HCT116 (cell line): ENCODE measurements around the gene LMOD1. TPM values are rescaled to one million over a fixed set of nuclear protein-coding genes. Genes with fewer than 3 reads are reported as not detected.

Experiments used
- ATAC-seq: fragments of 200-7000 bp; cut with Tn5 transposase; 2 replicates; pipeline ENCODE4 v1.9.1; 2020; ENCODE audit warnings: mild to moderate bottlenecking, moderate library complexity
- BruUV-seq: library from RNA; stranded (reverse); fragments of 400-500 nt; replicated peaks from 2 replicates; lab custom pipeline; 2021; lab: Mats Ljungman, UMichigan
- CTCF ChIA-PET: fragments of 300-600 bp; sonication (Branson Sonifier 250); formaldehyde crosslinking; loops from one replicate; lab custom pipeline; 2021; ENCODE audit warnings: antibody characterized with exemption; lab: Charles Lee
- POLR2A ChIA-PET: fragments of 300-600, 350-600 bp; sonication (Branson Sonifier 250); formaldehyde crosslinking; loops from one replicate; lab custom pipeline; 2021; ENCODE audit warnings: antibody characterized with exemption; lab: Charles Lee
- RAD21 ChIA-PET, 2 experiments: fragments of 300-600 bp; sonication (Branson Sonifier 250); formaldehyde crosslinking; loops; one replicate each; lab custom pipeline; 2023; ENCODE audit warnings: low total read pairs in 2 of 2; ENCODE audit not compliant: uncharacterized antibody in 2 of 2, unreplicated experiment in 2 of 2, low non-redundant PET in 1 of 2; lab: Charles Lee
- DNase-seq: peaks from one replicate; pipeline ENCODE4 v3.0.0-alpha.2; 2010; ENCODE audit warnings: low read depth, low spot score
- H2AFZ ChIP-seq: fragments of 200-600 bp; shearing (Covaris generic), sonication (generic); 2 replicates; pipeline ENCODE4 v1.6.1; 2017; ENCODE audit warnings: low read depth, mixed run types, mixed read lengths, antibody characterized with exemption, low read length; ENCODE audit not compliant: poor library complexity, severe bottlenecking
- H3K27ac ChIP-seq: 2 replicates; pipeline ENCODE4 v1.5.1; 2012; ENCODE audit warnings: low read depth, low read length
- H3K27me3 ChIP-seq: fragments of 200-600 bp; sonication (generic); 2 replicates; pipeline ENCODE4 v1.6.1; 2016; ENCODE audit warnings: mixed run types, low read length, mixed read lengths; ENCODE audit not compliant: insufficient read depth
- H3K36me3 ChIP-seq, 2 experiments: fragments of 200-500 bp in 1 of 2; fragments of 200-600 bp in 1 of 2; sonication (Bioruptor generic) in 1 of 2; sonication (generic) in 1 of 2; 2 replicates each; pipeline versions ENCODE4 v1.5.1 to v1.6.1; 2014 to 2016; ENCODE audit warnings: low read length in 2 of 2, inconsistent platforms in 1 of 2, mixed read lengths in 1 of 2, mixed run types in 1 of 2; ENCODE audit not compliant: insufficient read depth in 2 of 2, control insufficient read depth in 1 of 2
- H3K4me1 ChIP-seq, 2 experiments: fragments of 200-600 bp in 1 of 2; sonication (generic) in 1 of 2; 2 replicates each; pipeline versions ENCODE4 v1.5.1 to v1.6.1; 2012 to 2017; ENCODE audit warnings: low read length in 2 of 2, inconsistent platforms in 1 of 2, mild to moderate bottlenecking in 1 of 2, mixed read lengths in 1 of 2, mixed run types in 1 of 2, moderate library complexity in 1 of 2; ENCODE audit not compliant: insufficient read depth in 2 of 2, control insufficient read depth in 1 of 2
- H3K4me2 ChIP-seq: fragments of 200-600 bp; sonication (generic); 2 replicates; pipeline ENCODE4 v1.6.1; 2017; ENCODE audit warnings: mixed run types, low read length, mixed read lengths
- H3K4me3 ChIP-seq, 2 experiments: fragments of 200-600 bp in 1 of 2; sonication (generic) in 1 of 2; replicated peaks in 1 of 2; 2 replicates each; pipeline ENCODE4 v1.5.1; 2011 to 2016; ENCODE audit warnings: low read length in 2 of 2, control low read depth in 1 of 2, low read depth in 1 of 2, mild to moderate bottlenecking in 1 of 2, mixed read lengths in 1 of 2, mixed run types in 1 of 2
- H3K79me2 ChIP-seq: fragments of 200-600 bp; sonication (generic); 2 replicates; pipeline ENCODE4 v1.6.1; 2017; ENCODE audit warnings: mild to moderate bottlenecking, mixed run types, low read length, moderate library complexity, mixed read lengths; ENCODE audit not compliant: insufficient read depth
- H3K9ac ChIP-seq: fragments of 200-600 bp; sonication (generic); 2 replicates; pipeline ENCODE4 v1.6.1; 2016; ENCODE audit warnings: low read length, mixed read lengths
- H3K9me2 ChIP-seq: fragments of 200-600 bp; sonication (generic), shearing (Covaris generic); 2 replicates; pipeline ENCODE4 v1.6.1; 2017; ENCODE audit warnings: mixed run types, mild to moderate bottlenecking, moderate library complexity; ENCODE audit not compliant: insufficient read depth
- H3K9me3 ChIP-seq, 2 experiments: fragments of 200-500 bp in 1 of 2; fragments of 200-600 bp in 1 of 2; sonication (Bioruptor generic) in 1 of 2; sonication (generic) in 1 of 2; 2 replicates each; pipeline ENCODE4 v1.6.1; 2014 to 2017; ENCODE audit warnings: low read length in 2 of 2, mixed read lengths in 2 of 2, inconsistent platforms in 1 of 2, low read depth in 1 of 2, mild to moderate bottlenecking in 1 of 2, mixed run types in 1 of 2, moderate library complexity in 1 of 2; ENCODE audit not compliant: control insufficient read depth in 1 of 2, insufficient read depth in 1 of 2
- H4K20me1 ChIP-seq: fragments of 200-600 bp; sonication (generic), shearing (Covaris generic); 2 replicates; pipeline ENCODE4 v1.6.1; 2017; ENCODE audit warnings: mixed run types, mild to moderate bottlenecking, moderate library complexity; ENCODE audit not compliant: insufficient read depth
- CTCF ChIP-seq, 3 experiments: fragments of 200-600 bp in 1 of 3; sonication (generic) in 1 of 3; IDR thresholded peaks in 2 of 3; conservative IDR thresholded peaks in 1 of 3; 2 replicates each; pipeline ENCODE4 v1.5.1; 2012 to 2017; ENCODE audit warnings: low read depth in 2 of 3, low read length in 2 of 3, antibody characterized with exemption in 1 of 3, borderline replicate concordance in 1 of 3, control low read depth in 1 of 3, mild to moderate bottlenecking in 1 of 3, mixed read lengths in 1 of 3, mixed run types in 1 of 3, moderate library complexity in 1 of 3; ENCODE audit not compliant: insufficient read depth in 1 of 3
- EZH2 ChIP-seq: fragments of 200-600 bp; sonication (generic); IDR thresholded peaks from 2 replicates; pipeline ENCODE4 v1.6.1; 2017; ENCODE audit warnings: antibody characterized with exemption, mixed run types
- RAD21 ChIP-seq: IDR thresholded peaks from 2 replicates; pipeline ENCODE4 v1.6.1; 2012; ENCODE audit warnings: low read depth, mild to moderate bottlenecking
- intact Hi-C: fragments of 100-400 bp; cut with micrococcal nuclease; formaldehyde crosslinking; loops from 2 replicates; pipeline ENCODE4 v1.10.0; 2022
- total RNA-seq: library from RNA; stranded (reverse); gene quantifications from one replicate; pipeline ENCODE4 v1.2.1, GENCODE V29; 2021; ENCODE audit not compliant: unreplicated experiment

Gene LMOD1
- total RNA-seq, 1 experiment from 2014 or later: 0.12 TPM

- H3K79me2 ChIP-seq: no peaks in the 10 kb centered on the region
- no peaks in the 10 kb centered on the region for H4K20me1 ChIP-seq
- no peak overlapping the region for H3K4me3 ChIP-seq
- peak overlapping the region; percentile 43; the same call in 1 of the 2 replicates for H3K4me2 ChIP-seq
- no TSS peak for BruUV-seq
- ATAC-seq (peak; percentile 33), DNase-seq (no peak)
- peak; percentile 72 for TF ChIP-seq RAD21
- TF ChIP-seq CTCF (IDR thresholded peaks at IDR 0.05 in 2 of 3, conservative IDR thresholded peaks at IDR 0.05 in 1 of 3; ENCODE audit: borderline replicate concordance in 1 of 3, insufficient read depth in 1 of 3, low read depth in 2 of 3, low read length in 2 of 3): peak; percentile 15 to 61 (median 31); a peak in 3 of 6 replicates
- TF ChIP-seq EZH2: no peak
- H3K36me3 ChIP-seq: no peaks in the 10 kb centered on the region
- ChIA-PET RAD21 (interaction anchor here in 1 of 2 experiments (1.5 to 1.7 kb wide), 2 partner anchors 76 to 103 kb away, joined by 5 to 22 read pairs; no protein-coding TSS in a partner anchor), CTCF (interaction anchor here (0.9 to 6.8 kb wide), 12 partner anchors 10 to 258 kb away, joined by 3 to 99 read pairs (median 8); partner anchors contain the start of gene TIMM17A), POLR2A (interaction anchor here (0.9 to 1.6 kb wide), 4 partner anchors 11 to 76 kb away, joined by 3 to 9 read pairs (median 6); no protein-coding TSS in a partner anchor)
- H3K4me1 ChIP-seq: peaks cover 4 to 18% of the 10 kb centered on the region in 2 experiments; a peak in 3 of 4 replicates
- no peaks in the 10 kb centered on the region for H3K9me2 ChIP-seq
- H3K9ac ChIP-seq: no peak overlapping the region
- no peak overlapping the region for H3K27ac ChIP-seq
- intact Hi-C loops: loop anchor here (1.0 to 5.0 kb wide), 3 partner anchors 60 to 222 kb away; partner anchors contain the start of gene TIMM17A
- no peaks in the 10 kb centered on the region for H3K9me3 ChIP-seq
- H2AFZ ChIP-seq: no peak overlapping the region
- no peaks in the 10 kb centered on the region for H3K27me3 ChIP-seq
These were observed 49.4 kb downstream of the LMOD1 start for GRCh38 chr1:201896951-201897391.
